ENCODE data around the gene IFIT1. TPM values are rescaled to one million over a fixed set of nuclear protein-coding genes. Genes with fewer than 3 reads are reported as not detected.
A peak's percentile ranks its signal among the peaks of the same experiment; 100 is the strongest.

IFIT1 gene
- total RNA-seq, 1 experiment from 2014 or later, result 0.26 TPM

DNA sequence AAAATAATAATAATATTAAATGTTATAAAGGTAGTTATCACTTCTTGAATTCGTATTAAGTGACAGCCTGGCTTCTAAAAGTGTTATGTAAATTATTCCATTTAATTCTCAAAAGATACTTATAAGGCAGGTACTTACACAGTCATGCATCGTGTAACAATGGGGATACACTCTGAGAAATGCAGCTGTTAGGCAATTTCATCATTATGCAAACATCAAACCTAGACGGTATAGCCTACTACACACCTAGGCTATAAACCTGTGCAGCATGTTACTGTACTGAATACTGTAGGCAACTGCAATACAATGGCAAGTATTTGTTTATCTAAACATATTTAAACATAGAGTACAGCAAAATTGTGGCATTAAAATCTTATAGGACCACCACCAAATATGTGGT is 1.5 kb downstream of the IFIT1 start:
- H3K9me3 Mint-ChIP-seq (ENCODE audit: unreplicated experiment), result no peaks in the 10 kb centered on the region
- no peaks in the 10 kb centered on the region for H3K27me3 Mint-ChIP-seq (ENCODE audit: insufficient read depth, unreplicated experiment)
- no peak overlapping the region for H3K4me3 Mint-ChIP-seq (ENCODE audit: unreplicated experiment)
- intact Hi-C loops (cut with micrococcal nuclease), result no loop called here
- no peaks in the 10 kb centered on the region for H3K4me1 Mint-ChIP-seq (ENCODE audit: insufficient read depth, unreplicated experiment)
- CTCF ChIA-PET, result no interaction called here
- POLR2A ChIA-PET, result interaction anchor here (0.9 to 3.1 kb wide), 6 partner anchors 9 to 142 kb away, joined by 3 to 51 read pairs (median 10); partner anchors contain the start of genes IFIT2, IFIT5 and LIPA
- no peaks in the 10 kb centered on the region for H3K36me3 Mint-ChIP-seq (ENCODE audit: insufficient read depth, unreplicated experiment)
- DNase-seq (ENCODE audit: unreplicated experiment), result no peak
- no peak overlapping the region for H3K27ac Mint-ChIP-seq (ENCODE audit: low read depth, unreplicated experiment)
- no TSS peak for BruUV-seq (replicated peaks)
- TF ChIP-seq, protein P1, sequence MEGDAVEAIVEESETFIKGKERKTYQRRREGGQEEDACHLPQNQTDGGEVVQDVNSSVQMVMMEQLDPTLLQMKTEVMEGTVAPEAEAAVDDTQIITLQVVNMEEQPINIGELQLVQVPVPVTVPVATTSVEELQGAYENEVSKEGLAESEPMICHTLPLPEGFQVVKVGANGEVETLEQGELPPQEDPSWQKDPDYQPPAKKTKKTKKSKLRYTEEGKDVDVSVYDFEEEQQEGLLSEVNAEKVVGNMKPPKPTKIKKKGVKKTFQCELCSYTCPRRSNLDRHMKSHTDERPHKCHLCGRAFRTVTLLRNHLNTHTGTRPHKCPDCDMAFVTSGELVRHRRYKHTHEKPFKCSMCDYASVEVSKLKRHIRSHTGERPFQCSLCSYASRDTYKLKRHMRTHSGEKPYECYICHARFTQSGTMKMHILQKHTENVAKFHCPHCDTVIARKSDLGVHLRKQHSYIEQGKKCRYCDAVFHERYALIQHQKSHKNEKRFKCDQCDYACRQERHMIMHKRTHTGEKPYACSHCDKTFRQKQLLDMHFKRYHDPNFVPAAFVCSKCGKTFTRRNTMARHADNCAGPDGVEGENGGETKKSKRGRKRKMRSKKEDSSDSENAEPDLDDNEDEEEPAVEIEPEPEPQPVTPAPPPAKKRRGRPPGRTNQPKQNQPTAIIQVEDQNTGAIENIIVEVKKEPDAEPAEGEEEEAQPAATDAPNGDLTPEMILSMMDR (IDR thresholded peaks at IDR 0.05; ENCODE audit: unreplicated experiment), result no peak

DNA sequence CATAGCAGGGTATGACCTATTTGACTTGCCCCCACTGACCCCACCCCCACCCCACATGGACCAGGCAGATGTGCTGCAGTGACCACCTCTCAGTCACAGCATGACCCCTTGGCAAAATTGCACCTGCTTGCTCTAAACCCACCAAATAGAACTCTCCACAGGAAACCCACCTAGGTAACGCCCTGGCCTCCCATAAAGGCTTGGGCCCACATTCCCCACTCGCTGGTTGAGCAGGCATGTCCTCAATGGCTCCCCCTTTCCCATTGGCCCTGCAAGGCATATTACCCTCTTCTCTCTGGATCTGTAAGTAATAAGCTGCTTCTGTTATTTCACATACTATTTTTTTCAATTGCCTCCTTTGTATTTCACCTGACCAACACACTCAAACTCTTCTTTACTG is 2.7 kb downstream of the IFIT1 start:
- no peak for DNase-seq (ENCODE audit: unreplicated experiment)
- no peaks in the 10 kb centered on the region for H3K4me1 Mint-ChIP-seq (ENCODE audit: insufficient read depth, unreplicated experiment)
- intact Hi-C loops (cut with micrococcal nuclease), result no loop called here
- CTCF ChIA-PET, result interaction anchor here (0.6 kb wide), 1 partner anchor 185 kb away, joined by 3 read pairs; no protein-coding TSS in a partner anchor
- H3K4me3 Mint-ChIP-seq (ENCODE audit: unreplicated experiment), result no peak overlapping the region
- H3K36me3 Mint-ChIP-seq (ENCODE audit: insufficient read depth, unreplicated experiment), result no peaks in the 10 kb centered on the region
- no peaks in the 10 kb centered on the region for H3K9me3 Mint-ChIP-seq (ENCODE audit: unreplicated experiment)
- H3K27me3 Mint-ChIP-seq (ENCODE audit: insufficient read depth, unreplicated experiment), result no peaks in the 10 kb centered on the region
- POLR2A ChIA-PET, result no interaction called here
- BruUV-seq (replicated peaks), result no TSS peak
- H3K27ac Mint-ChIP-seq (ENCODE audit: low read depth, unreplicated experiment), result no peak overlapping the region
- TF ChIP-seq, protein P1 (IDR thresholded peaks at IDR 0.05; ENCODE audit: unreplicated experiment), result no peak

DNA sequence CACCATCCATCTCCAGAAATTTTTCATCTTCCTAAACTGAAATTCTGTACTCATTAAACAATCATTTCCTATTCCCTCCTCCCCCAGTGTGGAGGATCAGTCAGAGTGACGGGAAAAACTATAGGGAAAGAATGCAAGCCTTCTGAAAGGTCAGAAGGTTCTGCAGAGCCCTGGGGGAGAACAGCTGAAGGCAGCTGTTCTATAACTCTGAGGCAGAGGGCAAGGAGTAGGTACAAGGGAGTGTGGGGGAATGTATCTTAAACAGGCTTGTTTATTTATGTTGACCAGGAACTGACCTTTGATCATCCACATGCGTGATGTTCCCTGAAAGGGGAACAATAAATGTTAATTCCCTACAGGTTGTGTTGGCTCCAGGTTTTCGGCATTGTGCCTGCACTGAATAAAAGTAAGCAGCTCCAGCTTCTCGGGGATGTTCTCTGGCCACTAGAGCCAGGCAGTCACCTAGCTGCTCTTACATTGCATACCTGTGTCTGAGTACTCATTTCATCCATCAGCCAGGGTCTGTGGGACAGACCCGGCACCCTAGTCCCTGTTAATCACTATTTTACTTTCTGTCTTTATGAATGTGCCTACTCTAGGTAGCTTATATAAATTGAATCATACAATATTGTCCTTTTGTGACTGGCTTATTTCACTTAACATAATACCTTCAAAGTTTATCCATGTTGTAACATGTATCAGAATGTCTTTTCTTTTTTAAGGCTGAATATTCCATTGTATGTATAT is 5.8 kb downstream of the IFIT1 start:
- no peaks in the 10 kb centered on the region for H3K4me1 Mint-ChIP-seq (ENCODE audit: insufficient read depth, unreplicated experiment)
- peak; percentile 9 for DNase-seq (ENCODE audit: unreplicated experiment)
- POLR2A ChIA-PET, result interaction anchor here (0.7 to 1.0 kb wide), 2 partner anchors 17 to 288 kb away, joined by 3 to 4 read pairs; no protein-coding TSS in a partner anchor
- CTCF ChIA-PET, result no interaction called here
- H3K36me3 Mint-ChIP-seq (ENCODE audit: insufficient read depth, unreplicated experiment), result no peaks in the 10 kb centered on the region
- intact Hi-C loops (cut with micrococcal nuclease), result no loop called here
- TF ChIP-seq, protein P1 (IDR thresholded peaks at IDR 0.05; ENCODE audit: unreplicated experiment), result no peak
- no TSS peak for BruUV-seq (replicated peaks)
- no peak overlapping the region for H3K4me3 Mint-ChIP-seq (ENCODE audit: unreplicated experiment)
- no peak overlapping the region for H3K27ac Mint-ChIP-seq (ENCODE audit: low read depth, unreplicated experiment)
- H3K27me3 Mint-ChIP-seq (ENCODE audit: insufficient read depth, unreplicated experiment), result no peaks in the 10 kb centered on the region
- H3K9me3 Mint-ChIP-seq (ENCODE audit: unreplicated experiment), result no peaks in the 10 kb centered on the region

DNA sequence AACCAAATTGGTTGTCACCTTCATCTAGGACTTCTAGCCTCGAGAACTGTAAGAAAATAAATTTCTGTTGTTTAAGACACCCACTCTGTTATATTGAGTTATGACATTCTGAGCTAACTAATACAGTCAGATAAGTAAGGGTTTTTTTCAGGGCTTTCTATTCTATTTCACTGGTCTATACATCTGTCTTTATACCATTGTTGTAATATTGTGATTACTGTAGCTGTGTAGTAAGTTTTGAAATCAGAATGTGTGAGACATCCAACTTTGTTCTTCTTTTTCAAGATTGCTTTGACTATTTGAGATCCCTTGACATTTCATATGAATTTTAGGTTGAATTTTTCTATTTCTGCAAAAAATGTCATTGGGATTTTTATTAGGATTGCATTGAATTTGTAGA is 7.5 kb downstream of the IFIT1 start:
- intact Hi-C loops (cut with micrococcal nuclease), result no loop called here
- H3K27ac Mint-ChIP-seq (ENCODE audit: low read depth, unreplicated experiment), result no peak overlapping the region
- no TSS peak for BruUV-seq (replicated peaks)
- H3K27me3 Mint-ChIP-seq (ENCODE audit: insufficient read depth, unreplicated experiment), result no peaks in the 10 kb centered on the region
- TF ChIP-seq, protein P1 (IDR thresholded peaks at IDR 0.05; ENCODE audit: unreplicated experiment), result no peak
- no peak for DNase-seq (ENCODE audit: unreplicated experiment)
- H3K4me1 Mint-ChIP-seq (ENCODE audit: insufficient read depth, unreplicated experiment), result no peaks in the 10 kb centered on the region
- no peak overlapping the region for H3K4me3 Mint-ChIP-seq (ENCODE audit: unreplicated experiment)
- POLR2A ChIA-PET, result interaction anchor here (0.6 kb wide), 1 partner anchor 17 kb away, joined by 3 read pairs; no protein-coding TSS in a partner anchor
- H3K36me3 Mint-ChIP-seq (ENCODE audit: insufficient read depth, unreplicated experiment), result no peaks in the 10 kb centered on the region
- CTCF ChIA-PET, result interaction anchor here (1.0 kb wide), 1 partner anchor 30 kb away, joined by 3 read pairs; no protein-coding TSS in a partner anchor
- no peaks in the 10 kb centered on the region for H3K9me3 Mint-ChIP-seq (ENCODE audit: unreplicated experiment)

All from MCF 10A (cell line).